HPDE6-E6E7 (cell line): ENCODE results near the gene MCUR1.
"Not testable (repeated sequence)": the region's sequence is repeated elsewhere in the genome, so short reads cannot be mapped to it uniquely, and the experiment has no call there.

Experiments
- DNase-seq: peaks from one replicate; pipeline ENCODE4 v3.0.0; 2011; ENCODE audit warnings: missing footprints; ENCODE audit errors: extremely low spot score

Gene MCUR1, protein sequence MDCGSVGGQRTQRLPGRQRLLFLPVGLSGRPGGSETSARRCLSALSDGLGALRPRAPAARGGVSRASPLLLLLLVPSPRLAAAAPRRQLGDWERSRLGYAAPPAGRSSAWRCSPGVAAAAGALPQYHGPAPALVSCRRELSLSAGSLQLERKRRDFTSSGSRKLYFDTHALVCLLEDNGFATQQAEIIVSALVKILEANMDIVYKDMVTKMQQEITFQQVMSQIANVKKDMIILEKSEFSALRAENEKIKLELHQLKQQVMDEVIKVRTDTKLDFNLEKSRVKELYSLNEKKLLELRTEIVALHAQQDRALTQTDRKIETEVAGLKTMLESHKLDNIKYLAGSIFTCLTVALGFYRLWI

DNA sequence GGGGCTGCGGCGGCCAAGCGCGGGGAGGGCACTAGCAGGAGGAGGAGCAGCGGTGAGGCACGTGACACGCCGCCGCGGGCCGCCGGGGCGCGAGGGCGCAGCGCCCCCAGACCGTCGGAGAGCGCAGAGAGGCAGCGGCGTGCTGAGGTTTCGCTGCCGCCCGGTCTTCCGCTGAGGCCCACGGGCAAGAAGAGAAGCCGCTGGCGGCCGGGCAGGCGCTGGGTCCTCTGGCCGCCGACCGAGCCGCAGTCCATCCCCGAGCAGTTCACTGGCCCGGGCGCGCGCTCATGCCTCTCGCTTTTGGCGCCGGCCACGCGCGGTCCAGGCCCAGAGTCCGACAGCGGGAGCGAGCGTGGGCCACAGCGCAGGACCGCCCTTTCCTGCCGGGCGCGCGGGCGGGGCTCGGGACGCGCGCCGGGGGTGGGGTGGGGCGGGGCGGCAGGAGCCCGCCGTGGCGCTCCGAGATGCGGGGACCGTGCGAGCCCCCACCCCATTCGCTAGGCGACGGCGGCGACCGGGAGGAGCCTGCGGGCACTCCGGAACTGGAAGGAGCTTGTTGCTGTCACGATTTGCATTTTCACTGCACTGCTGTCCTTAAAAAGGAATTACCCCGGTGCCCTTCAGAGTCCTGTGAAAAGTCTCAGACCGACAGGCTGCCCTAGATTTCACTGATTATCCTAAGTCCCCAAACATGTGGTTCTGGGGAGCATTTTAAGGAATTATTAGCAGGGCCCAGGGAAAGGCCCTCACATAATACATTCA is at the start of gene MCUR1:
Gene MCUR1, minus strand, starts transcription at position 382 of the 762 bp plus-strand sequence. Its CDS starts 128 bp downstream, at position 254.
- peak; percentile 74 for DNase-seq

DNA sequence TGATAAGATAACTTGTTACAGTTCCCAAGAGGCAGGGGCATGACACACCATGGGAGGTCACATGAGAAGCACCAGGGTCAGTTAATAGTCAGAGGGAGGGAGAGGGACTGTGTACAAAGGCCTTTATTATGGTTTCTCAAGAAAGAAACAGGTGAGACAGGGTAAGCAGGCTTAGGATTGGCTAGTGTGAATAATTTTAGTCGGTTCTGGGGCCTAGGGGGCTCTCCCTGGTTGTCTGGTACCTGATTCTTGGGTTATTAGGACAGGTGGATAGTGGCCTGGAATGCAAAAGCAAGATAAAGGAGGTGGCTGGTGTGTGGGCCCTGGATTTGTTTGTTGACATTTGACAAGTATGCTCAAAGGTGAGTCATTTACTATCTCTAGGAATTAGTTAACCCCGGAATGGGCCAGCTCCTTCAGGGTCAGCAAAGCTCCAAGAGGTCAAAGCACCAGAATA is 49.4 kb upstream of the MCUR1 start:
- DNase-seq = no peak

- DNase-seq = not testable (repeated sequence)
These were observed 46.3 kb upstream of the MCUR1 start for GRCh38 chr6:13860556-13861185.

GRCh38 chr6:13859871-13860555 is 45.7 kb upstream of the MCUR1 start:
- no peak for DNase-seq

- DNase-seq = no peak
These were observed 40.4 kb upstream of the MCUR1 start for GRCh38 chr6:13854716-13855250.

DNA sequence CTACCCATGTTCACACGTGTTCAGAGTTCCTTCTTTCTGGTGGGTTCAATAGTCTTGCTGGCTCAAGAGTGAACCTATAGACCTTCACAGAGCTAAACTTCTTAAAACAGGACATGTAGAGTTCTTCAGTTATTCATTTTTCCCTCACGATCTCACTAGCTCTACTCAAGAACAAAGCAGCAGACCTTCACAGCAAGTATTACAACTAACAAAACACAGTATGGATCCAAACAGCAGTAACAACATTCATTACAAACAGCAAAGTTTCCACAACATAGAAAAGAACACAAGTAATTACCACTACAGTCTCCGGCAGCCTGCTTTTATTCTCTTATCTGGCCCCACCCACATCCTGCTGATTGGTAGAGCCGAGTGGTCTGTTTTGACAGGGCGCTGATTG is 39.5 kb upstream of the MCUR1 start:
- no peak for DNase-seq

- no peak for DNase-seq
These were observed 37.4 kb upstream of the MCUR1 start for GRCh38 chr6:13851803-13852202.

- no peak for DNase-seq
These were observed 37.0 kb upstream of the MCUR1 start for GRCh38 chr6:13851330-13851729.

- not testable (repeated sequence) for DNase-seq
These were observed 36.3 kb upstream of the MCUR1 start for GRCh38 chr6:13850690-13851089.

DNA sequence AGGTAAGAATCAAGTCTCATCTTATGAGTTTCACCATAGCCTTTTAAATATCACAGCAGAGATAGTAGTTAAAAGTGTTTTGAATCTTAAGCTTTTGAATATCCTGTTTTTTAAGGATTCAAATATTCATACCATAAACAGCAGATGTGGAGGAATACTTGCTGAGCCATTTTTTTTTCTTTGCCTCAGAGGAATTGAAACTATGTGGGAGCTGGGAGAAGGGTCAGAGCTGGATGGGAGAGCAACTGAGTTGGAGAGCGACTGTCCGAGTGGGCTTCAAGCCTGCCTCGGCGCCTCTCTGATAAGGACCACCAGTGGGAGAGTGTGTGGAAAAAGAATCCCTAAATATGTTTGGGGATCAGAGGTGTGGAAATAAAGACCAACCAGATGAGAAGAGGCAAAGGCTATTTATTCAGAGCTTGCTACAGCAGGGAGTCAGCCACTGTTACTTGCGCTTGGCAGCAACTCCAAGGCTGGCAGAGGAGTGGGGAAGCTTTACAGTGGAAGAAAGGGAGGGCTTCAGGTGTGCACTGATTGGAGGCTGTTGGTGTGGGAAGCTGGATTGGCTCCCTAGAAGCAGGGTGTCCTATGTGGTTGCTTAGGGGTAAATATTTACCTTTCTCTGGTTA is 34.3 kb upstream of the MCUR1 start:
- no peak for DNase-seq

GRCh38 chr6:13847326-13848050 is 33.1 kb upstream of the MCUR1 start:
- DNase-seq = no peak

DNA sequence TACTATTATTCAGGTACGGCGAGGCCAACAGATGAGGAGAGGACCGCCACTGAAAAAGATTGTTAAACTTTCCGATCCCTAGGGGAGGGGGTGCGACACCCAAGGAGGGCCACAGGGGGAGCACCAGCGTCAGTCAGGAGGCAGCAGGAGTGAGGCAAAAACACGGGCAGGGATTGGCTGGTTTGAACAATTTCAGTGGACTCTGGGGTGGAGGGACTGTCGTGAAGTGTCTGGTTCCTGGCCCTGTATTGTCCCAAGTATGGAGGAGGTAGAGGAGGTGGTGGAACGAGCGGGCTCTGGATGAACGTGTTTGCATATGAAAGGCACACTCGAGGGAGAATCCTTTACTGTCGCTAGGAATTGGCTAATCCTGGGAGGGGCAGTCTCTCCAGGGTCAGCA is 32.5 kb upstream of the MCUR1 start:
- no peak for DNase-seq

GRCh38 chr6:13841936-13842335 is 27.6 kb upstream of the MCUR1 start:
- DNase-seq = no peak

GRCh38 chr6:13838616-13839015 is 24.3 kb upstream of the MCUR1 start:
- DNase-seq = no peak

DNA sequence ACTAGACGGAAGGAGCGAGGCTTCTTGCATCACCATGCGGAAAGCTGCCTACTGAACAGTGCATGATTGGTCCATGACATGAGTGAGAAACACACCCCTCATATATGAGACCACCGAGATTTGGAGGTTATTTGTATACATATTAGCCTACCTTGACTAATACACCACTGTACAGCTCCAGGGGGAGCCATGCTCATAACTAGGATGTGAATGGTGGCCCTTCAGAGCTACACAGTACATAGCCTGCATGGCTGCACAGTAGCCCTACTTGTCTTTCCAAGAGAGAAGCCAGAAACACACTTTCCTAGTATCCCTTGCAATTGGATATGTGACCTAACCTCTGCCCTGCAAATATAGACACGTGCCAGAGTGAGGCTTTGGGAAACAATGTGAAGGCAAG is 21.8 kb upstream of the MCUR1 start:
- no peak for DNase-seq

DNA sequence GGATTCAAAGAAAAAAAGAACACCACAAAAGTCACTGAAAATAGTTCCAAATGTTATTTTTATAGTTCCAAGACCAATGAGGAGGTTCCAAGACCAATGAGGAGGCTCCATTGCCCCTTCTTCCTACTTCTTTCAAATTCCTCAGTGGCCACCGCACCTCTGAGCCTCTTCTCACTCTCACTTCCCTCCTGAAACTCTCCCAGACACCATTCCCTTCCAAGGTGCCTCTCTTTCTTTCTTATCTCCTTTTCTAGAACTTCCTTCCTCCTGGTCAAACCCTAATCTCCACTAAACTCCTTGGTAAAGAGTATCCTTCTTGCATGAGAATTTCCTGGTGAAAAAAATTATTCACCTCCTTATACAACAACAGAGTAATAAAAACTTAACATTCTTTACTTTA is 20.4 kb upstream of the MCUR1 start:
- DNase-seq = no peak

DNA sequence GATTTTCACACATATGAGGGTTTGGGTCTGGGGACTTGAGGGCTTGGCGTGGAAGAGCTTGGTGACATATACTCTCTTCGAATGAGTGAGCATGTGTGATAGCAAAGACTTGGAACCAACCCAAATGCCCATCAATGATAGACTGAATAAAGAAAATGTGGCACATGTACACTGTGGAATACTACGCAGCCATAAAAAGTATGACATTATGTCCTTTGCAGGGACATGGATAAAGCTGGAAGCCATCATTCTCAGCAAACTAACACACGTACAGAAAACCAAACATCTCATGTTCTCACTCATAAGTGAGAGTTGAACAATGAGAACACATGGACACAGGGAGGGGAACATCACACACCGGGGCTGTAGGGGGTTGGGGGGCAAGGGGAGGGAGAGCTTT is 19.7 kb upstream of the MCUR1 start:
- not testable (repeated sequence) for DNase-seq

- DNase-seq = no peak
These were observed 18.4 kb upstream of the MCUR1 start for GRCh38 chr6:13832778-13833177.

GRCh38 chr6:13831615-13832014 is 17.3 kb upstream of the MCUR1 start:
- no peak for DNase-seq

- no peak for DNase-seq
These were observed 16.4 kb upstream of the MCUR1 start for GRCh38 chr6:13830803-13831202.

GRCh38 chr6:13829419-13829818 is 15.1 kb upstream of the MCUR1 start:
- DNase-seq = not testable (repeated sequence)
